Ovary (tissue), 9 donors: ENCODE measurements around the gene NPFFR1. TPM values are rescaled to one million over a fixed set of nuclear protein-coding genes. Genes with fewer than 3 reads are reported as not detected.

Experiments
- DNase-seq, 5 donors: peaks; one replicate each; pipeline ENCODE4 v3.0.0-alpha.2; 2019 to 2020
- H3K27ac ChIP-seq, 2 donors: fragments of 200-600 bp; one replicate each; pipeline versions ENCODE4 v1.5.1 to v1.8.0; 2019 to 2022
- H3K27me3 ChIP-seq: fragments of 200-600 bp; one replicate; pipeline ENCODE4 v1.8.0; 2022
- H3K36me3 ChIP-seq: fragments of 200-600 bp; sonication (generic); one replicate; pipeline ENCODE4 v1.5.1; 2019
- H3K4me1 ChIP-seq: one replicate; pipeline ENCODE4 v1.8.1; 2013; ENCODE audit warnings: mild to moderate bottlenecking, moderate library complexity; ENCODE audit not compliant: insufficient read depth
- H3K4me3 ChIP-seq: fragments of 200-600 bp; sonication (generic); one replicate; pipeline ENCODE4 v1.5.1; 2017
- H3K9me3 ChIP-seq, 2 donors: fragments of 200-600 bp in 1 of 2; sonication (generic) in 1 of 2; one replicate each; pipeline versions ENCODE4 v1.5.1 to v1.8.1; 2013 to 2019; ENCODE audit warnings: mild to moderate bottlenecking in 1 of 2, moderate library complexity in 1 of 2
- EP300 ChIP-seq: sonication (generic); formaldehyde crosslinking; IDR thresholded peaks from one replicate; pipeline ENCODE4 v1.6.1; 2017; ENCODE audit warnings: antibody characterized with exemption
- POLR2A ChIP-seq: fragments of 450-650 bp; IDR thresholded peaks from one replicate; pipeline ENCODE4 v1.6.1; 2017; ENCODE audit warnings: antibody characterized with exemption, mild to moderate bottlenecking, moderate library complexity
- whole genome bisulfite sequencing, 3 donors: extraction: QIAGEN DNeasy Blood & Tissue Kit in 1 of 3; methylation state at CpG; one replicate each; pipeline versions ENCODE4 v1.1.5 to v1.1.7; 2013 to 2017; 5-methylcytosine and 5-hydroxymethylcytosine counted together
- intact Hi-C, 4 donors: fragments of 100-400 bp; cut with DNase I; formaldehyde crosslinking; loops; one replicate each; pipeline versions ENCODE4 v1.11.0 to v1.15.1; 2022 to 2023
- polyA plus RNA-seq, 2 donors: library from polyadenylated mRNA; stranded (reverse); fragments of 200-250 nt in 1 of 2; fragments of 350-450 nt in 1 of 2; fragmentation: Illumina TruSeq in 1 of 2; extraction: RNeasy Lipid Tissue Mini Kit (QIAGEN cat#74804) in 1 of 2; gene quantifications; one replicate each; pipeline ENCODE4 v1.2.3, GENCODE V29; 2013 to 2014
- total RNA-seq, 7 donors: library from RNA; depleted of rRNA in 2 of 7; stranded (reverse); fragments of >200 nt in 2 of 7; fragmentation: NEBNext Ultra II Directional in 3 of 7; extraction: Animal tissue kit (Norgen Biotek cat#: 25700) in 3 of 7; gene quantifications; one replicate each; pipeline versions ENCODE4 v1.1.0 to v1.2.4, GENCODE V29; 2016 to 2023
- TF ChIP-seq, protein P1 (sequence below), 3 donors: fragments of 450-650 bp in 2 of 3; fragments of 200-600 bp in 1 of 3; IDR thresholded peaks; one replicate each; pipeline versions ENCODE4 v1.5.1 to v1.8.0; 2016 to 2022; ENCODE audit warnings: antibody characterized with exemption in 3 of 3, mild to moderate bottlenecking in 1 of 3
- donor health status: DM: no; HTN: no; CAD: no; lungs with moderate emphysema.
- donor health status: DM: no; HTN: no; CAD: no.
- donor health status: Bipolar disorder and iron deficiency.
- donor health status: DM: yes; HTN: yes; CAD: no.
- donor health status: DM: no; HTN: no; CAD: no.
- donor health status: DM: yes; HTN: yes; CAD: no.

Gene NPFFR1
- total and polyA plus RNA-seq, 9 donors: 0.04 to 1.1 (median 0.20) TPM

- TF ChIP-seq POLR2A: no peak
- TF ChIP-seq EP300: no peak
- TF ChIP-seq, protein P1, sequence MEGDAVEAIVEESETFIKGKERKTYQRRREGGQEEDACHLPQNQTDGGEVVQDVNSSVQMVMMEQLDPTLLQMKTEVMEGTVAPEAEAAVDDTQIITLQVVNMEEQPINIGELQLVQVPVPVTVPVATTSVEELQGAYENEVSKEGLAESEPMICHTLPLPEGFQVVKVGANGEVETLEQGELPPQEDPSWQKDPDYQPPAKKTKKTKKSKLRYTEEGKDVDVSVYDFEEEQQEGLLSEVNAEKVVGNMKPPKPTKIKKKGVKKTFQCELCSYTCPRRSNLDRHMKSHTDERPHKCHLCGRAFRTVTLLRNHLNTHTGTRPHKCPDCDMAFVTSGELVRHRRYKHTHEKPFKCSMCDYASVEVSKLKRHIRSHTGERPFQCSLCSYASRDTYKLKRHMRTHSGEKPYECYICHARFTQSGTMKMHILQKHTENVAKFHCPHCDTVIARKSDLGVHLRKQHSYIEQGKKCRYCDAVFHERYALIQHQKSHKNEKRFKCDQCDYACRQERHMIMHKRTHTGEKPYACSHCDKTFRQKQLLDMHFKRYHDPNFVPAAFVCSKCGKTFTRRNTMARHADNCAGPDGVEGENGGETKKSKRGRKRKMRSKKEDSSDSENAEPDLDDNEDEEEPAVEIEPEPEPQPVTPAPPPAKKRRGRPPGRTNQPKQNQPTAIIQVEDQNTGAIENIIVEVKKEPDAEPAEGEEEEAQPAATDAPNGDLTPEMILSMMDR (IDR thresholded peaks at IDR 0.05): peak in 2 of 3 donors; percentile 16 to 32
- Histone ChIP-seq H3K27ac (no peak overlapping the region), H3K9me3 (no peaks in the 10 kb centered on the region), H3K27me3 (no peaks in the 10 kb centered on the region), H3K36me3 (no peaks in the 10 kb centered on the region), H3K4me3 (no peak overlapping the region), H3K4me1 (no peaks in the 10 kb centered on the region)
- intact Hi-C loops: no loop called here
- WGBS, 3 donors: 22 to 29% (median 25%) methylated on average over 4 of the region's 4 CpGs
- DNase-seq: no peak
These were observed 10.9 kb downstream of the NPFFR1 start for GRCh38 chr10:70272925-70273316.

DNA sequence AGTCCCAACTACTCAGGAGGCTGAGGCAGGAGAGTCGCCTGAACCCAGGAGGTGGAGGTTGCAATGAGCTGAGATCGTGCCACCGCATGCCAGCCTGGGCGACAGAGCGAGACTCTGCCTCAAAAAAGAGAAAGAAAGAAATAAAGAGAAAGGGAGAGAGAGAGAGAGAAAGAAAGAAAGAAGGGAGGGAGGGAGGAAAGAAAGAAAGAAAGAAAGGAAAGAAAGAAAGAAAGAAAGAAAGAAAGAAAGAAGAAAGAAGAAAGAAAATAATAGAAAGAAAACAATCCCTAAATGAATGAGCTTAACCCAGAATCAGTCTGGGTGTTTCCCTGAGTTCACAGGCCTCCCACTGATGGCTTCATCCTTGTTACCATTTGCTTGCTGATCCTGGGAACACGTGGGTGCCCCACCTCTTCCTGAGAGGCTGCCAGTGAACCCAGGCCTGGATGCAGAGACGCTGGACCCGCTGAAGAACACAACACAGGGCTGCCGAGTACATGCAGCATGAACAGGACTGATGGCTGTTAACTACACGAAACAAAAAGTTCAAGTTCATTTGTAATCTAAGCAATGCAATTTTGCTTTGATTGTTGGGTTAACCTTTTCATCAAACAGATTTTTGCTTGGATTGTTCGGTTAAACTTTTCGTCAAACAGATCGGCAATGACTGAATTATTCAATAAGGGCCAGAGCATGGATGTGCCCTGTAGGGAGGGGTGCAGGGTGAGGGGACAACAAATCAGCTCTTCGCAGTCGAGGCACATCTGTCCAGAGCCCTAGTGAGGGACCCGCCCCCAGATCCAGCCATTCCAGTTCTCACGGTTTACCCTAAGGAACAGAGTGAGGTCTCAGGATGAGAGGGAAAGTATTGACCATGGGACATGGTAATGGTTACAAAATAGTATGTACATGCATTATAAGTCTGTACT is 11.5 kb downstream of the NPFFR1 start:
- Histone ChIP-seq H3K27ac (no peak overlapping the region), H3K9me3 (no peaks in the 10 kb centered on the region), H3K4me1 (no peaks in the 10 kb centered on the region), H3K36me3 (no peaks in the 10 kb centered on the region), H3K27me3 (no peaks in the 10 kb centered on the region), H3K4me3 (no peak overlapping the region)
- peak in 4 of 5 donors; percentile 35 to 59 (median 48) for DNase-seq
- WGBS, 3 donors: 69 to 78% (median 74%) methylated on average over 17 of the region's 17 CpGs
- intact Hi-C loops: no loop called here
- no peak for TF ChIP-seq EP300
- TF ChIP-seq POLR2A: no peak
- TF ChIP-seq, protein P1 (IDR thresholded peaks at IDR 0.05): no peak

- Histone ChIP-seq H3K4me3 (no peak overlapping the region), H3K27ac (no peak overlapping the region), H3K27me3 (no peaks in the 10 kb centered on the region), H3K4me1 (no peaks in the 10 kb centered on the region), H3K36me3 (no peaks in the 10 kb centered on the region), H3K9me3 (no peaks in the 10 kb centered on the region)
- 11 to 56% (median 33%) methylated on average over 2 of the region's 2 CpGs for WGBS, 3 donors
- TF ChIP-seq POLR2A (no peak), EP300 (no peak)
- TF ChIP-seq, protein P1 (IDR thresholded peaks at IDR 0.05): no peak
- DNase-seq: no peak
- intact Hi-C loops: no loop called here
These were observed 12.9 kb downstream of the NPFFR1 start for GRCh38 chr10:70270952-70271351.

GRCh38 chr10:70269741-70270140 is 14.1 kb downstream of the NPFFR1 start:
- Histone ChIP-seq H3K4me3 (no peak overlapping the region), H3K27me3 (no peaks in the 10 kb centered on the region), H3K27ac (no peak overlapping the region), H3K4me1 (no peaks in the 10 kb centered on the region), H3K36me3 (no peaks in the 10 kb centered on the region), H3K9me3 (no peaks in the 10 kb centered on the region)
- intact Hi-C loops: loop anchor here in 2 of 4 donors (1.0 to 5.0 kb wide), 2 partner anchors 61 to 88 kb away; no protein-coding TSS in a partner anchor
- no peak for DNase-seq
- TF ChIP-seq POLR2A (no peak), EP300 (no peak)
- TF ChIP-seq, protein P1 (IDR thresholded peaks at IDR 0.05): no peak
- WGBS, 3 donors: 98 to 100% (median 98%) methylated on average over 3 of the region's 3 CpGs
